OCI-LY7 (cell line): Measurements from ENCODE around the gene AGPAT2. TPM values are rescaled to one million over a fixed set of nuclear protein-coding genes. Genes with fewer than 3 reads are reported as not detected.

Source experiments
- BruUV-seq: library from RNA; stranded (reverse); fragments of 400-500 nt; replicated peaks from 2 replicates; lab custom pipeline; 2021; lab: Mats Ljungman, UMichigan
- CTCF ChIA-PET: fragments of 300-600 bp; sonication (Branson Sonifier 250); formaldehyde crosslinking; loops from one replicate; lab custom pipeline; 2022; ENCODE audit warnings: antibody characterized with exemption; ENCODE audit not compliant: unreplicated experiment; lab: Charles Lee
- POLR2A ChIA-PET: fragments of 300-600 bp; sonication (Branson Sonifier 250); formaldehyde crosslinking; loops from one replicate; lab custom pipeline; 2022; ENCODE audit warnings: antibody characterized with exemption; lab: Charles Lee
- DNase-seq: peaks from one replicate; pipeline ENCODE4 v3.0.0-alpha.2; 2015; ENCODE audit warnings: low spot score
- H2AFZ ChIP-seq: fragments of 200-600 bp; sonication (generic), shearing (Covaris generic); 2 replicates; pipeline ENCODE4 v1.6.1; 2014; ENCODE audit warnings: mild to moderate bottlenecking, antibody characterized with exemption, low read length, moderate library complexity
- H3K27ac ChIP-seq: fragments of 200-600 bp; sonication (generic); 2 replicates; pipeline ENCODE4 v1.5.1; 2014; ENCODE audit warnings: mixed run types, low read depth, mild to moderate bottlenecking, moderate library complexity, low read length, inconsistent platforms; ENCODE audit not compliant: poor library complexity, severe bottlenecking
- H3K36me3 ChIP-seq: fragments of 200-600 bp; sonication (generic); 2 replicates; pipeline ENCODE4 v1.6.1; 2014; ENCODE audit warnings: mild to moderate bottlenecking, antibody characterized with exemption, low read length, moderate library complexity, mixed read lengths; ENCODE audit not compliant: insufficient read depth
- H3K4me1 ChIP-seq: fragments of 200-600 bp; sonication (generic); 2 replicates; pipeline ENCODE4 v1.5.1; 2014; ENCODE audit warnings: mild to moderate bottlenecking, low read length; ENCODE audit not compliant: insufficient read depth, poor library complexity, severe bottlenecking
- H3K4me2 ChIP-seq: fragments of 200-600 bp; sonication (generic); 2 replicates; pipeline ENCODE4 v1.6.1; 2014; ENCODE audit warnings: mild to moderate bottlenecking, low read length
- H3K4me3 ChIP-seq: fragments of 200-600 bp; sonication (generic); 2 replicates; pipeline ENCODE4 v1.5.1; 2014; ENCODE audit warnings: mild to moderate bottlenecking, low read depth, low read length; ENCODE audit not compliant: poor library complexity, severe bottlenecking
- H3K79me2 ChIP-seq: fragments of 200-600 bp; sonication (generic); 2 replicates; pipeline ENCODE4 v1.6.1; 2016; ENCODE audit warnings: low read depth, mild to moderate bottlenecking, low read length, moderate library complexity, mixed read lengths; ENCODE audit not compliant: insufficient read depth
- H3K9me2 ChIP-seq: fragments of 200-600 bp; sonication (generic); 2 replicates; pipeline ENCODE4 v1.6.1; 2016; ENCODE audit warnings: mild to moderate bottlenecking, low read length, mixed read lengths; ENCODE audit not compliant: insufficient read depth
- H3K9me3 ChIP-seq: fragments of 200-600 bp; sonication (generic); 2 replicates; pipeline ENCODE4 v1.6.1; 2014; ENCODE audit warnings: mild to moderate bottlenecking, mixed run types, low read length, mixed read lengths
- H4K20me1 ChIP-seq: fragments of 200-600 bp; sonication (generic); 2 replicates; pipeline ENCODE4 v1.6.1; 2014; ENCODE audit warnings: mild to moderate bottlenecking, antibody characterized with exemption, low read length, moderate library complexity, mixed read lengths; ENCODE audit not compliant: insufficient read depth
- EZH2phosphoT487 ChIP-seq: fragments of 200-600 bp; sonication (generic); IDR thresholded peaks from 2 replicates; pipeline ENCODE4 v1.6.1; 2018; ENCODE audit warnings: low read depth, borderline replicate concordance, mild to moderate bottlenecking, mixed run types, antibody characterized with exemption, low read length, moderate library complexity, mixed read lengths
- intact Hi-C: fragments of 100-400 bp; cut with micrococcal nuclease; formaldehyde crosslinking; loops from one replicate; pipeline ENCODE4 v1.10.0; 2022; ENCODE audit not compliant: unreplicated experiment
- total RNA-seq, 2 experiments: library from RNA; depleted of rRNA in 1 of 2; stranded (reverse); fragments of >200 nt in 1 of 2; shearing (Covaris generic) in 1 of 2; gene quantifications; 2 replicates each; pipeline ENCODE4 v1.2.3, GENCODE V29; 2014 to 2022
- TF ChIP-seq, protein P1 (sequence below): fragments of 200-600 bp; sonication (generic); conservative IDR thresholded peaks from 2 replicates; pipeline ENCODE4 v1.5.1; 2014; ENCODE audit warnings: mild to moderate bottlenecking, antibody characterized with exemption, low read length, moderate library complexity, mixed read lengths

Gene AGPAT2
- total RNA-seq, 2 experiments from 2014 or later: 18.3 to 20.8 TPM

DNA sequence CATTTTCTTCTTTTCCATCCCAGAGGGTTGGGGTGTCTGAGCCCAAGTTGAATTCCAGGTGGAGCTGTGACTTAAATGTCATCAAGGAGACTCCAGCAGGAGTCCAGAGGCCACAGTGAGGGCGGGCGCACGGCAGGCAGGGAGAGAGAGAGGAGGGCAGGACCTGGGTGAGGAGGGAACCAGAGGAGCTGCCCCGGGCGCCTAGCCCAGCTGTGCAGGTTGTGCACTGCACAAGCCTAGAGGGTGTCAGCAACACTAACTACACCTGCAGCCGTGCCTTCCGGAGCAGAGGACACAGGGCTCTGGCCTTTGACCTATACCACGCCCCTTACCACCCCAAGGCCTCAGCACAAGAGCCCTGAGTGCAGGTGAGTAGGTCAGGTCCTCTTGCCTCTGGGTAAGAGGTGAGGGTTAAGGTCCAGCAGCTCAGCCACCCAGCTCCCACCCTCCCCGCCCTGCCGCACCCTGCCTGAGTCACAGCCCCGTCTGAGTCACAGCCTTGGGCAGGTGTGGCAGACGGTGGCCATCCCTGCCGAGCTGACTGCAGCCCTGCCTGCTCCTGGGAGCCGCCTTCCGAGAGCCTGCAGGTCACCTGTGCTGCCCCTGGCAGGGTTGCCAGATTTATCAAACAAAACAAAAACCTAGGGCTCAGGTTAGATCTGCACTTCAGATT, 6.4 kb upstream of the AGPAT2 start:
- H3K9me2 ChIP-seq: no peaks in the 10 kb centered on the region
- no peak overlapping the region for H2AFZ ChIP-seq
- no peaks in the 10 kb centered on the region for H3K4me1 ChIP-seq
- no peak overlapping the region for H3K4me2 ChIP-seq
- TF ChIP-seq, protein P1, sequence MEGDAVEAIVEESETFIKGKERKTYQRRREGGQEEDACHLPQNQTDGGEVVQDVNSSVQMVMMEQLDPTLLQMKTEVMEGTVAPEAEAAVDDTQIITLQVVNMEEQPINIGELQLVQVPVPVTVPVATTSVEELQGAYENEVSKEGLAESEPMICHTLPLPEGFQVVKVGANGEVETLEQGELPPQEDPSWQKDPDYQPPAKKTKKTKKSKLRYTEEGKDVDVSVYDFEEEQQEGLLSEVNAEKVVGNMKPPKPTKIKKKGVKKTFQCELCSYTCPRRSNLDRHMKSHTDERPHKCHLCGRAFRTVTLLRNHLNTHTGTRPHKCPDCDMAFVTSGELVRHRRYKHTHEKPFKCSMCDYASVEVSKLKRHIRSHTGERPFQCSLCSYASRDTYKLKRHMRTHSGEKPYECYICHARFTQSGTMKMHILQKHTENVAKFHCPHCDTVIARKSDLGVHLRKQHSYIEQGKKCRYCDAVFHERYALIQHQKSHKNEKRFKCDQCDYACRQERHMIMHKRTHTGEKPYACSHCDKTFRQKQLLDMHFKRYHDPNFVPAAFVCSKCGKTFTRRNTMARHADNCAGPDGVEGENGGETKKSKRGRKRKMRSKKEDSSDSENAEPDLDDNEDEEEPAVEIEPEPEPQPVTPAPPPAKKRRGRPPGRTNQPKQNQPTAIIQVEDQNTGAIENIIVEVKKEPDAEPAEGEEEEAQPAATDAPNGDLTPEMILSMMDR: no peak
- TF ChIP-seq EZH2phosphoT487: no peak
- no TSS peak for BruUV-seq
- no peaks in the 10 kb centered on the region for H3K9me3 ChIP-seq
- ChIA-PET CTCF (no interaction called here), POLR2A (no interaction called here)
- no peak overlapping the region for H3K4me3 ChIP-seq
- H3K27ac ChIP-seq: no peak overlapping the region
- intact Hi-C loops: no loop called here
- DNase-seq: no peak
- no peaks in the 10 kb centered on the region for H3K36me3 ChIP-seq
- H3K79me2 ChIP-seq: no peaks in the 10 kb centered on the region
- no peaks in the 10 kb centered on the region for H4K20me1 ChIP-seq

GRCh38 chr9:136693135-136693489, 5.9 kb upstream of the AGPAT2 start:
- no peaks in the 10 kb centered on the region for H3K4me1 ChIP-seq
- DNase-seq: no peak
- ChIA-PET CTCF (no interaction called here), POLR2A (no interaction called here)
- no peak overlapping the region for H3K4me3 ChIP-seq
- no peak overlapping the region for H3K27ac ChIP-seq
- H2AFZ ChIP-seq: no peak overlapping the region
- no peak overlapping the region for H3K4me2 ChIP-seq
- H3K9me2 ChIP-seq: no peaks in the 10 kb centered on the region
- no peaks in the 10 kb centered on the region for H4K20me1 ChIP-seq
- BruUV-seq: no TSS peak
- no peaks in the 10 kb centered on the region for H3K79me2 ChIP-seq
- no peaks in the 10 kb centered on the region for H3K9me3 ChIP-seq
- no peaks in the 10 kb centered on the region for H3K36me3 ChIP-seq
- intact Hi-C loops: no loop called here
- TF ChIP-seq, protein P1: no peak
- TF ChIP-seq EZH2phosphoT487: no peak
